Mucosa of gallbladder (tissue), 1 donor: ENCODE results near the gene HDHD3. TPM values are rescaled to one million over a fixed set of nuclear protein-coding genes. Genes with fewer than 3 reads are reported as not detected.
A peak's percentile ranks its signal among the peaks of the same experiment; 100 is the strongest.
"Not testable (repeated sequence)": the region's sequence is repeated elsewhere in the genome, so short reads cannot be mapped to it uniquely, and the experiment has no call there.

ENCODE experiments used
- DNase-seq: peaks from one replicate; pipeline ENCODE4 v3.0.0-alpha.2; 2020; ENCODE audit warnings: low spot score
- total RNA-seq: library from RNA; stranded (reverse); gene quantifications from one replicate; pipeline ENCODE4 v1.2.1, GENCODE V29; 2021
- donor health status: DM: no; HTN: no; CAD: no.

Gene HDHD3
- total RNA-seq, 1 donor from 2014 or later = 102 TPM

DNA sequence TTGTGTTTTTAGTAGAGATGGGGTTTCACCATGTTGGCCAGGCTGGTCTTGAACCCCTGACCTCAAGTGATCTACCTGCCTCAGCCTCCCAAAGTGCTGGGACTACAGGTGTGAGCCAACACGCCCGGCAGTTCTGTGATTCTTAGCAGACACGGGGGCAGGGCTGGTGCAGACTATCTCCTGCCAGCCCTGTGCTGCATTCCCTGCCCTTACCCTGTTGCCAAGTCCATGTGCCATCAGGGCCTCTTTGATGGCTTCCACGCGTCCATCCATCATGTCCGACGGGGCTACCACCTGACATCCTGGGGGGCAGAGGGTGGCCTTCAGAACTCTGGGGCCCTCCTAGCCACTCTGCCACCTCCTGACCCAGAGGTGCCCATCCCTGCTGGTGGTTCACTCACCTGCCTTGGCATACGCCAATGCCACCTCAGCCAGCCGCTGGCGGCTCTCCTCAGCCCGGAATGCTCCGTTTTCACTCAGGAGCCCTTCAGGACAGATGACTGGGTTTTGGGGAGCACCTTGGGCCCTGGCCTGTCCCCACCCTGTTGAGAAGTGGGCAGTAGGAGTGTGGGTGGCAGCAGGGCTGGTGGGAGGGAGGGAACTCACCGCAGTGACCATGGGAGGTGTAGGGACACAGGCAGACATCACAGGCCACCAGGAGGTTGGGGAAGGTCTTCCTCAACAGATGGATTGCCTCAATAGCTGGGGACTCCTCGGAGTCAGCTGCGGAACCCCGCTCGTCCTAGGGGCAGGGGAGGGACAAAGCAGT, 13.6 kb upstream of the HDHD3 start:
- no peak for DNase-seq

GRCh38 chr9:113389451-113389850, 12.7 kb upstream of the HDHD3 start:
- DNase-seq = no peak

DNA sequence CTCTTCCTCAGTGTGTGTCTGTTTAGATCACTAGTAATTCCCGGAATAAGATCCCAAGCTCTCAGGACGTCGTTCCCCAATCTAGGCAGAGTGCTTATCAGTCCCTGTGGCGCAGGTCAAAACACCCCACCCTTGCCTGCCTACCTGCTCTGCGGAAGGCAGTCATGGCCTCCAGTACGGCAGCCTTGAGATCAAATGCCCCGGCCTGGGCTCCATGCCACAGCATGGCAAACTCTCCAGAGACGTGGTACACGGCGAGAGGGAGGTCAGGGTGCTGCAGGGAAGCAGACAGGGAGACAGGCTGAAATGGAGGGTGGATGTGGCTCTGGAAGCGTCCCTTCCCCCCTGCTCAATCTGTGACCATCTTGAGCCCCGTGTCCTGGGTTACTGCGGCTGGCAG, 12.0 kb upstream of the HDHD3 start:
- DNase-seq = peak; percentile 73

- peak; percentile 84 for DNase-seq
These were observed 10.9 kb upstream of the HDHD3 start for GRCh38 chr9:113387560-113388230.

- DNase-seq = no peak
These were observed 10.0 kb upstream of the HDHD3 start for GRCh38 chr9:113386571-113387393.

DNA sequence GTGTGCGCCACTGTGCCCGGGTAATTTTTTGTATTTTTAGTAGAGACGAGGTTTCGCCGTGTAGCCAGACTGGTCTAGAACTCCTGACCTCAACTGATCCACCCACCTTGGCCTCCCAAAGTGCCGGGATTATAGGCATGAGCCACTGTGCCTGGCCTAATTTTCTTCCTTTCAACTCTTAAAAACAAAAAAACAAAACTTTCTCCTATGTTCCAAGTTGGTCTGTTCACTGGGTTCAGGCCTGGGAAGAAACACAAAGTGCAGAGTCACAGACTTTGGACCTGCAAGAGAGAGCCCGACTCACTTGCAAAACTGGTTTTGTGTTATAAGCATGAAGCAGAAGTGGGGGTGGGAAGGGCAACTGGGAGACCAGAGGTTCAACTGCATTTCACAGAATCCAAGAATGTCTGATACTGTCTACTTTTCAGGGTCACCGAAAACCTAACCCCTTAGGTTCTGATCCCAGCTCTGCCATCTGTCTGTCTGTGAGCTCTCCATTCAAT, 5.2 kb upstream of the HDHD3 start:
- DNase-seq = peak; percentile 85

GRCh38 chr9:113381441-113381840, 4.7 kb upstream of the HDHD3 start:
- DNase-seq = not testable (repeated sequence)

DNA sequence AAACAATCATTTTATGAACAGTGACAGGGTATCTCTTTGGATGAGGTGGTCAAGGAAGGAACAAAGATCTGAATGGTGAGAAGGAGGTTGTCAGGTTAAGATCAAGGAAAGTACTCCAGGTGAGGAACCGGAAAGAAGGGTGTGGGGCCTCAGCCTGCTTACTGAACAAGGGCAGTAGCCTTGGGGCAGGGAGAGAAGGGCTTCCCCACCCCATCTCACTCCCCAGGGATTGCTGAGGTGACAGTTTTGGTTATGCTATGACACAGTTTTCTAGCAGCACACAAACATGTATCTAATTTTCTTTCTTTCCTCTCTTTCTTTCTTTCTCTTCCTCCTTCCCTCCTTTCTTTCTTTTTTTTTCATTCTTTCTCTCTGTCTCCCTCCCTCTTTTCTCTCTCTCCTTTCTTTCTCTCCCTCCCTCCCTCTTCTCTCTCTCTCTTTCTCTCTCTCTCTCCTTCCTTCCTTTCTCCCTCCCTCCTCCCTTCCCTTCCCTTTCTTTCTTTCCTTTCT, 4.1 kb upstream of the HDHD3 start:
- DNase-seq = no peak

GRCh38 chr9:113379829-113380210, 3.0 kb upstream of the HDHD3 start:
- DNase-seq = not testable (repeated sequence)

DNA sequence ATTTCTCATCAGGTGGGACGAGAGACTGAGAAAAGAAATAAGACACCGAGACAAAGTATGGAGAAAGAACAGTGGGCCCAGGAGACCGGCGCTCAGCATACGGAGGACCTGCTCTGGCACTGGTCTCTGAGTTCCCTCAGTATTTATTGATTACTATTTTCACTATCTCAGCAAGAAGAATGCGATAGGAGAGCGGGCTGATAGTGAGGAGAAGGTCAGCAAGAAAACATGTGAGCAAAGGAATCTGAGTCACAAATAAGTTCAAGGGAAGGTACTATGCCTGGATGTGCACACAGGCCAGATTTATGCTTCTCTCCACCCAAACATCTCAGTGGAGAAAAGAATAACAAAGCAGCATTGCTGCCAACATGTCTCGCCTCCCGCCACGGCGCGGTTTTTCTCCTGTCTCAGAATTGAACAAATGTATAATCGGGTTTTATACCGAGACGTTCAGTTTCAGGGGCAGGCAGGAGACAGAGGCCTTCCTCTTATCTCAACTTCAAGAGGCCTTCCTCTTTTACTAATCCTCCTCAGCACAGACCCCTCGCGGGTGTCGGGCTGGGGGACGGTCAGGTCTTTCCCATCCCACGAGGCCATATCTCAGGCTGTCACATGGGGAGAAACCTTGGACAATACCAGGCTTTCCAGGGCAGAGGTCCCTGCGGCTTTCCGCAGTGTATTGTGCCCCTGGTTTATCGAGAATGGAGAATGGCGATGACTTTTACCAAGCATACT, 2.5 kb upstream of the HDHD3 start:
- DNase-seq = peak; percentile 62

DNA sequence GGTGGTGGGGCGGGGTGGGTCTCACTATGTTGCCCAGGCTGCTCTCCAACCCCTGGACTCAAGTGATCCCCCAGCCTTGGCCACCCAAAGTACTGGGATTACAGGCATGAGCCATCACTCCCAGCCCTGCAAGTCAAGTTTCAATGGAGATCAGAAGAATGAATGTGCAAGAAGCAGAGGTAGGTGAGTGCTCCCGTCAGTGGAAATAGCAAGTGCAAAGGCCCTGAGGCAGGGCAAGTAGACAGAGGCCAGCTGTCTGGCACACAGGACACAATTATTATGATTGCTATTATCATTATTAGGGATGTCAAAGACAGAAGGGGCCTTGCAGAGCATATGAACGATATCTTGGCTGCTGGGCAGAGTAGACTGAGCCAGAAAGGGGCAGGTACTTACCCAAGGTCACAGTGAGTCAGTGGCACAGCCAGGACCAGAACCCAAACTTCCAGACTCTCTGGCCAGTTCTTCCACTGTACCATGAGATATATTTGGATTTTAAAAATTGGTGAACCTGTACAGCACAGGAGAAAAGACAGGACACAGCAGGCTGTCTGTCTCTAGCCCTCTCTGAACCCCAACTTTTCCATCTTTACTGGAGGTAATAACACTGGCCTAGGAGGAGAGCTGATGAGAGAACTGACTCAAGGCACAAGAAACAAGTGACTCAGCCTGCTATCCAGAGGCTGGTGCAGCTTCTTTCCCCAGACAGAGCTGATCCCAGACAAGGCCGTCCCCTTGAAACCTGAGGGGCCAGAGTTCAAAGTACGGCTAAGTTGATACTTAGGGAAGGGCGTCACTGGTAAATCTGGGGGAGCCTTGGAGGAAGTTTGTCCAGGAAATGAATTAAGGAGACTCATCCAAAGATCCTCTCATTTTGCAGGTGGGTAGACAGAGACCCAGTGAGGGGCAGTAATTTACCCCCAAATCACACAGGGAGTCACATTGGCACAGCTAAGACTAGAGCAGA, 1.4 kb downstream of the HDHD3 start:
- DNase-seq = no peak

DNA sequence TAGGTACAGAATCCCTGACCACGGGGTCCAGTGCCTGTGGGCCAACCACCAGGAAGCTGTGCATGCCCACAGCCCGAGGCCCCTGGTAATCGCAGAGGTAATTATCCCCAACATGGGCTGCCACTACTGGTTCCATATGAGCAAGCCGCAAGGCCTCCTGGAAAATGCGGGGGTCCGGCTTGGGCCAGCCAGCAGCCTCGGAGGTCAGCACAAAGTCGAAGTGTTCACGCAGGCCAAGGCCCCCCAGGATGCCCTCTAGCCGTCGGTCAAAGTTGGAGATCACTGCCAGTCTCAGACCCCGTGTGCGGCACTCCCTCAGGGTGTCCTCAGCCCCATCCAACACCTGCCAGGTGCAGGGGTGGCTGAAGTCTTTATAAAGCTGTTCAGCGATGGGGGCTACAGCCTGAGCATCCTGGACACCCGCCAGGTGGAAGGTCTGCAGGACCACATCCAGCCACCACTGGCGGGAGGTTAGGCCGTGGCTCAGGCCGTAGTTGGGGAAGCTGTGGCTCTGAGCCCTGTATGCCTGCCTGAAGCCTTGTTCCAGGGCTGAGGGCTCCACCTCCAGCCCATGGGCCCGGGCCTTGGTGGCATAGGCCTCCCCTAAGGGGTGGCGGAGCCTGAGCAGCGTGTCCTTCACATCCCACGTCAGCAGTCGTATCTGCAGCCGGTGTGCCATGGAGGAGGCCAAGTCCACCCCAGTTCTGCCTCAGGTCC, 3.0 kb downstream of the HDHD3 start:
- DNase-seq = no peak

- DNase-seq = no peak
These were observed 3.5 kb downstream of the HDHD3 start for GRCh38 chr9:113373256-113373655.

DNA sequence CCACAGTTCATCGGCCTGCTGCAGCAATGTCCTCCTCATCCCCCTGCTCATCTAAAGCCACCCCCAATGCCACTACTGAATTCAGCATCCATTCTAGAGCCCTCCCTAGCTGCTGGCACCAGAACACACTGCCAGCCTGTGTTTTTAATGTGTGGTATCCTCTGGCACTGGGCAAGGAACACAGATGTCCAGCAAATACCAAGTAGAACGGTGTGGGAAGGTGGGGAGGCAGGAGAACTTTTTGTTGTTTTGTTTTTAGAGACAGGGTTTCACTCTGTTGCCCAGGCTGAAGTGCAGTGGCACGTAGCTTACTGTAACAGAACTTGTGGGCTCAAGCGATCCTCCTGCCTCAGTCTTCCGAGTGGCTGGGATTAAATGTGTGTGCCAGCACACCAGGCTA, 4.7 kb downstream of the HDHD3 start:
- DNase-seq = no peak

- DNase-seq = no peak
These were observed 5.9 kb downstream of the HDHD3 start for GRCh38 chr9:113370806-113371325.

GRCh38 chr9:113369855-113370140, 7.0 kb downstream of the HDHD3 start:
- DNase-seq = no peak

DNA sequence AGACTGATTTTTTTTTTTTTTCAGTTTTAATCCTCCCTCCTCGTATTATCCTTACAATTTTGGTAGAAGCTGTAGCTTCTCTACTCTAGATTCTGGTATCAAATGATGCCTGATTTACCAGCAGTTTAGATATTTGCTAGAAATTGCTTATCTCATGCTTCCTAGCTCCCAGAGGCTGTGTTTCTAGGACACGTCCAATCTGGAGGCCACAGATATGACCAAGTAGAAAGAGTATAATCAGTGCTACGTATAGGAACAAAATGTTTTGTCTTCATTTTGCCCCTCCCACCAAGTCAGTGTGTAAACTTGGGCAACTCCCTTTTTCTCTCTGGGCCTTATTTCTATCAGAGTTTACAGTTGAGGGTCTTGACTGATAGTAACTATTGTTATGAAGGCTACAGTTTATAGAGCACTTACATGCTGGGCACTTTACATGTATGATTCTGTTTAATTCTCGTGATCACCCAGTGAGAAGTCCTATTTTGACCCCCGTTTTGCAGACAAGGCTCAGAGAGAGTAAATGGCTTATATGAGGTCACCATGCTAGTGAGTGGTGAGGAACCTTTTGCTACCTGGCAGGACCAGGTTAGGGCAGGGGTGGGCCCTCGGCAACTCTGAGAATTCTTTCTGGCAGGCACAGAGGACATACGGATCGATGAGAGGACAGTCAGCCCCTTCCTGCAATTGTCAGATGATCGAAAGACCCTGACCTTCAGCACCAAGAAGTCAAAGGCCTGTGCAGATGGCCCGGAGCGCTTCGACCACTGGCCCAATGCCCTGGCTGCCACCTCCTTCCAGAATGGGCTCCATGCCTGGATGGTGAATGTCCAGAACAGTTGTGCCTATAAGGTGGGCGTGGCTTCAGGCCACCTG, 7.6 kb downstream of the HDHD3 start:
- DNase-seq = peak; percentile 45

GRCh38 chr9:113368348-113368981, 8.3 kb downstream of the HDHD3 start:
- DNase-seq = no peak
